CD4-positive, alpha-beta T cell treated with Interleukin-21 for 1 hour (primary cell): Measurements from ENCODE around the gene OSBPL8.

ENCODE experiments used
- DNase-seq: peaks from one replicate; pipeline ENCODE4 v3.0.0-alpha.2; 2020

OSBPL8 gene

DNA sequence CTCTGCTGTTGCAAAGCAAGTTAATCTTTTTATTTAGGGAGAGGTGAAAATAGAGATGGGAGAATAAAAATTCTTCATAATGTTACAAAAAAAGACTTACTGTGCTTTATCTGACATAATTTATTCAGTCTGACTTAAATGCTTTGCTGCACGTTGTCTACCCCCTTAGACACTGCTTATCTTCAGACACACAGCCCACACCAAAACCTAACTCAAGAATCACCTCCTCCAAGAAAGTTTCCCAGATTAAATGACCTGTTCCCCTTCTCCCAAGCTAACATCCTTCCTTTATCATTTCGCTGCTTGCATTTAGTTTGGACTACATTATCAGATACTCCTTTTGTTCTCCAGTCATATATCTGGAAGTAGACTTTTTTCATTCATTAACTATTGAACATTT lies 3.8 kb downstream of the OSBPL8 start:
- no peak for DNase-seq

DNA sequence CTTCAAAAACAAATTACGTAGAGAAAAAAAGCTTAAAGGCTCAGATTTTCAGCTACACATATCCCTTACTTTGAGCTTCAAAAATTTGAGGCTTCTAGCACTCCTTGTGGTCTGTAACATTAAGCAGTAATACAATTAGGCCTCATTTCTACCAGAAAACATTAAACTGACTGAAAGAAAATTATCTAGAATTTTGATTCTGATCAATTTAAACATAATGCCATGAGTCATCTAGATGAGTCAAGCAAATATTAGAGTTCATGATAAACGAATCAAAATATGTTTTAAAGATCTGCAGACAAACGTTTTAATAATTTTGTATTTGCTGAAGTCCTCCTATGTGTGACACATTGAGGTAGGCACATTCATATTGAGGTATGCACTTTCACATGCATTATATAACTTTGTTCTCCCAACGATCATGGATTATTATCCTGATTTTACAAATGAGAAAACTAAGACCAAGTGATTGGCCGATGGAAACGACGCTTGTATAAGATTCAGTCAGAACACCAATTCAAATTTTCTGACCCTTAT lies 4.3 kb downstream of the OSBPL8 start:
- DNase-seq: no peak

DNA sequence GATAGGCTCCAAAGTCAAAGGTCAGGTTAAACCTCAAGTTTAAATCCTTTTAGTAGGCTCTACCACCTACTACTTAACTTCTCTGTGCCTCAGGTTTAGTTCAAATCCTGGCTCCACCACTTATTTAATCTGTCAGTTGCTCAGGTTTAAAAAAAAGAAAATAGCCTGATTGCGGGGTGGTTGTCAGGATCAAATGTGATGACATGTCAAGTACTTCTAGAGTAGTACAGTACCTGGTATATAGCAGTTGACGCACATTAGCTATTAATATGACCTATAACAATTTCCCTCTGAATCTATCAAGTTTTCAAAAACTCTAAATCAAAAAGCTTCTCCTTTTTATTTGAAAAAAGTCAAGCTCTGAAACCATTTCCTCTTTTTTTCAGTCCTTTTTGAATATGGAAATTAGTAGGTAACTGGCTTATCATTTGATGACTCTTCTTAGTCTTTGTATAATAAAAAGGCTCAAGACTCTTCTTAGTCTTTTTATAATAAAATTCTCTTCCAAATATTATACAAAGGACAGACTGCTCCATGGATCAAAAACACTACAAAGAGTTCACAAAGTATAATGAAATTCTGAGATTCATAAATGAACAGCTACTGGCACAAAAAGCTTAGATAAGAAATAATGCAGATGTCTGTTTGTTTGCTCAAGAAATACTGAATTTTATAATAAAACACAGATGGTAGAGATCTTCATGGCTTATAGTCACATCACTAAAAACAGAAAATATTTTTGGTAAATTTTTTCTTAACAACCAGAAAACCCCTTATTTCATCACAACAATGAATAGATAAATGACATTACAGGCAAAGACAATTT lies 5.0 kb downstream of the OSBPL8 start:
- DNase-seq: no peak

DNA sequence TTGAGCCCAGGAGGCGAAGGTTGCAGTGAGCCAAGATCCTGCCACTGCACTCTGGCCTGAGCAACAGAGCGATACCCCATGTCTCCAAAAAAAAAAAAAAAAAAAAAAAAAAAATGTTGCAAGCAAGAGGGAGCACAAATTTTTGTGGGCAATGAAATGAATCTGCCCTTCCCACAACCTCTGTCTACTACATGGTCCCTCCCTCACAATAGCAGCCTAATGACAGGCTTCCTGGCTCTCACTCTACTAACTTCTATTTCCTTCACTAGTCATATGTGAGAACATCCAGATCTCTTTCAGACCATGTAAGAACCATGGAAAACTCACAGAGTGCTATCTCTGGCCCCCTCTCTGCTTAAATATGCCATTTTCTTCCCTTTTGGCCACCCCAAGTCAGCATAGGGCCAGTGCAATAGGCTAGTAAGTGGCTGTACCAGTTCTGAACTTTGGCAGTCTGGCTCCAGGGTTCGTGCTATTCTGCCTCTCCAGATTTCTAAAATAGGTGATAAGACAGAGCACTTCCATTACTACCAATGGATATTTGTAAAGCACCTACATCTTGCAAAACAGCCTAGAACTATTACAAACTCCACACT lies 7.1 kb downstream of the OSBPL8 start:
- no peak for DNase-seq

DNA sequence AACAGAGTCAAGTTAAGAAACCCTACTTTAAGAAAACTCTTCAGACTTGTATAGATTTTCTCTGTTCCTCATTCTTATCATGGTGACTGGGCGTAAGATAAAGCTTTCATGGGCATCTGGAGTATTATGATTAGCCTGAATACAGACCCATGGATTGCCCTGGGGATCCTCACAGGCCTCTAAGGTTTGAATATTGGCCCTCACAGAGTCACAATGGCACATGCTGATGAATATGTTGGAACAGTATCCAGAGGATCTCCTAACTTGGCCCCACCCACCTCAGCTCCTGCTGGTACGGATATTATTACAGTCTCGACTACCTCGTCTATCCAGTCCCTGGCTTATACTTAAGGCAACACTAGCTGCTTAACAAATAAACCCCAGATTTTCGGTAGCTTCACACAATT lies 8.1 kb downstream of the OSBPL8 start:
- DNase-seq: no peak

DNA sequence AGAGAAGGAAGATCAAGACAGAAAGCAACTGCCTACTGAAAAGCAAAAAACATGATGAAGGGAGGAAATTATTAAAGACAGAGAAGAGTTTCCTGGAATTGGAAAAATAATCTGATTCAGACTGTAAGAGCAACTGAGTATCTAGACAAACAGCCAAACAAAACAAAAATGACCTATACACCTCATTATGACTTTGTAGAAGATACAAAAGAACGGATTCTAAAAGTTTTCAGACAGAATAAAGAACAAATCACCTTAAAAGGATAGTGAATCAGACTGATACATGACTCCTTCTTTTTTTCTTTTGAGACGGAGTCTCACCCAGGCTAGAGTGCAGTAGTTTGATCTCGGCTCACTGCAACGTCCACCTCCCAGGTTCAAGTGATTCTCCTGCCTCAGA lies 10.4 kb downstream of the OSBPL8 start:
- no peak for DNase-seq

DNA sequence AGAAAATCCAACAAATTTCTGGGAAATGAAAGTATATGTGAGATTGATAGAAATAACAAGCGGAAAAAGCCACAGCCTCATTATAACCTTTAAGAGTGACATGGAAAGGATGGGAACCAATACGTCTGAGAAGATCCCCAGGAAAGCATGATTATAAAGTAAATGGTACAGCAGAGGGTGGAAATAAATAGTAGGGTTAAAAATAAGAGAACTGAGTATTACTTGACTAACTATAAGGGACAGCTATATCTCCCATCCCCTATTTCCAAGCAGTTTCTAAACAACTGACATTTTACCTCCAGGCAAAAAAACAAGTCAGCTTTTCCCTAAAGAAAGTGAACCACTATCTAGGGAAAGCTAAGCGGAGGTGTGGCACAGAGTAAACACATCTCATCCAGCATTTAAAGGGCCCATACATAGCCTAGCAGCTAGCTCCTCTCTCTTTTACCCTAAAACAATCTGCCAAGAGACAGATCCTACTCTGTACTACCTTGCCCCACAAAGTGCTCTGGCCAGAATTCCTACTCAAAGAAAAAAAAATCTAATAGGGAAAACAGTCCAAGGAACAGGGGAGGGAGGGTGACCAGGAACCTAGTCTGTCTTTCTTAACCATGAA lies 11.2 kb downstream of the OSBPL8 start:
- no peak for DNase-seq

DNA sequence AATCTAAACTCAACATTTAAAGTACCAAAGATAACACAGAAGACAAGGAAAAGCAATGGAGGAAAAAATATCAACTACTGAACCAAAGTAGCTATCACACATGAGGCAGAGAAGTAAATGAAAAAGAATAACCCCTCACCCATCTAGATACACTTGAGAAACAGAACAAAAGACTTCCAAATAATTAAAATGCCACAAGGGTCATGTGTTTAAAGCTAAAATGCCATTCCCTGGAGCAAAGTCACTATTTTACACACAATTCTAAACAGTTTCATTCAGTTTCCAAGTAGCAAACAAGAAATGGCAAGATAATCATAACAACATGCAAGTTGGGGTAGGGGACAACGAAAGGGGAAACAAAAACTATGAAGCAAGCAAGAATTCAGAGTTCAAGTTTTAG lies 12.0 kb downstream of the OSBPL8 start:
- DNase-seq: no peak

DNA sequence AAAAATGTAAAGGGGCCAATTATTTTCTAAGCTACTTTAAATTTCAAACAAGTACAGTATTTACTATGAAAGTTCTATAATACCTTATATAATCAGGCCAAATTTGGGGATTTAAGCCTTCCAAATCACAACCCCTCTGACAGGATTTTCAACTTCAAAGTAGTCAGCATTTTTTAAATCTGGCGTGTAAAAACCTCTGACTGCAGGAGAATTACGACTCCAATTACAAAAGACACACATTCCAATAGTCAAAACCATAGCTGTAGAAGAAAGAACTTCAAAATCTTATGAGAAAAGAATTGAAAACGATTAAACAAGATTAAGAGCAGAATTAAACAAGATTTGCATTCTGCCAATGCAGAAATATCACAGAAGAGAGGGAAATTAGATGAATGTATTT lies 12.7 kb downstream of the OSBPL8 start:
- DNase-seq: no peak

DNA sequence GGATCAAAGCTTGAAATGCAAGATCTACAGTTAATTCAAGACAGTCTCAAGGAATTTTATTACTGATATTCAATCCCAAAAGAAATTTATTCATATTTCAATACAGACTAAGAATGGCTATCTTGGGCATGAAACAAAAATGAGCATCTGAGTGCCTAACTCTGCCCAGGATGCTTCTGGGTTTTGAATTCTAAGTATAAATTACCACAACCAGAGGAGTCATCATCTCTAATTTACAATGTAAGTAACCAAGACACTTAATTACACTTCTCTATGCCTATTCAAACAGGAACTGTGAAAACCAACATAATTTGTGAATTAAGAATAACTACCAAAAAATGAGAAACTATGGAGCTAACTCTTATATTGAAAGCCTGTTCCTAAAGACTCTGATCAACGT lies 14.1 kb downstream of the OSBPL8 start:
- no peak for DNase-seq

DNA sequence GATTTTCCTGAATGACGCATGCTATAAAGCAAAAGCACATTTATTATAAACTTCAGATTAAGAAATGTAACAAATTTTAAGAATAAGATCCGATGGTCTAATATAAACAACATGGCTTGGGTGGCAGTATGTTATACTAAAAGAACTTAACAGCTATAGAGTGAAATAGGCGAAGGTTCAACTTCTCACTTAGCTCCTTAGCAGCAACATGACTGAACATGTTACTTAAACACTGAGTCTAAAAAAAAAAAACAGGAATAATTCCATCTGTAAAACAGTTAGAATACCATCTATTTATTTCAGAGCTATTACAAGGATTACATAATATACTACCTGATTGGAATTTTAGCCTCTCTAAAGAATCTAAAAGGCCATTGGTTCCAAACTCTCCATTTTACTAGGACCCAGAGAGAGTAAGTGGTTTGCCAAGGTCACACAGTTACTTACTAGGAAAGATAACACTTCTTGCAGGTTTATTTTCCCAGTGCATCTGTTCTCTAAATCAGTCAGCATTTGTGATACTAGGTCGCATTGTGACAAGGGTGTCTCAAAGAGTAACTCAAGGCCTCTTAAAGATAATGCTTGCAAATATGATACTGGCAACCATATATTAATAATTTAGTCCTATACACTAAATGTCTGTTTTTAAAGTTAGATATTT lies 14.8 kb downstream of the OSBPL8 start:
- DNase-seq: no peak

DNA sequence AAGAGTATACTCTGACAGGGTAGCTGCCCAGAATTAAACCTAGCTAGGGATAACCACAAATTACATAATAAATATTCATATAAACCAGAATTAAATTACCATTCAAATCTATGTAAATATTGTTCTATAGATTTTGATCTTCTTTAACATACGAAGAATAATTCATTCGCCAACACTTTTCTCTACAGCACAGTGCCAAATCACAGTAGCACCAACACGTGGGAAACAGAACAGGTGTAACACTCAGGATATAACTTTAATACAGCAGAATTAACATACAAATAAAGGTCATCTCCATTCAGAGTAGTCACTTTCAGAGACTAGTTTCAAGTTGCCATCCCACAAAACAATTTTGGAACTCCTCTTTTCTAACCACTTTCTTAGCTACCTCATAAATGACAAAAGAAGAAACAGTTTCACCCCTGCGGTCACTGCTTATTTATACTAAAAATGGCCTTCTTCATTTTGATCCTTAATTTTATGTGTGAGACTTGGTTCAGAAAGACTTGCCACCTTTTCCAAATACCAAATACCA lies 15.7 kb downstream of the OSBPL8 start:
- DNase-seq: no peak

DNA sequence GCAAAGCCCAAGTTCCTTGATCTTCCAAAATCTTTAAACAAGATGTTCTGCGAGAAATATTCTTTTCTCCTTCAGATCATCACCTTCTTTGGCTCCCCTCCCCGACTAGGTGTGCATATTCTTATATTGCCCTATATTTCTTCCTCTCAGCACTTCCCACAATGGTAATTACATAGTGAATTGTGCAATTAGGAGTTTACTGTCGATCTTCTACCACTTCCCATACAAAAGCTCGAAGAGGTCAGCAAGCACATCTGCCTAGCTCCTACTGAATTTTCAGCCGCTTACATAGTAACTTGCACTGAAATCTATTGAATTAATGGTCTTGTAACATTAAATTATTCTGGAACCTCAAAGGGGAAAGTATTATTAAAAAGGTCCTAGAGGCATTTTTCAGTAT lies 16.7 kb downstream of the OSBPL8 start:
- DNase-seq: no peak

DNA sequence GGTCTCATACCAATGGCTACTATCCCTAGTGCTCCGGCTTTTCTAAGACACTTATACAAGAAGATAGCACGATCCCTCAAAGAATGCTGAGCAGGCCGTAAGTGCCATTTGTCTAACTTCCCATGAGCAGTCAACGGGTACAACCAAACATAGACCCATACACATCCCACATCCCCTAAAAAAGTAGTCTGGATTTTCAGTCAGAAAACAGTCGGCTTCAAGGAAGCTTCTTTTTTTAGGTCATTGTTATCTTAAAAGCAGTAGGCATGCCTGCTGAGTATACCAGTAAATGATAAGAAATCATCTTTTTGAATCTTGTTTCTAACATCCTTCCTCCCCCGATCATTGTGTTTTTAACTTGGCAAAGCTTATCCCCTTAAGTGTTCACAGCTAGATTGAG lies 19.8 kb downstream of the OSBPL8 start:
- no peak for DNase-seq

DNA sequence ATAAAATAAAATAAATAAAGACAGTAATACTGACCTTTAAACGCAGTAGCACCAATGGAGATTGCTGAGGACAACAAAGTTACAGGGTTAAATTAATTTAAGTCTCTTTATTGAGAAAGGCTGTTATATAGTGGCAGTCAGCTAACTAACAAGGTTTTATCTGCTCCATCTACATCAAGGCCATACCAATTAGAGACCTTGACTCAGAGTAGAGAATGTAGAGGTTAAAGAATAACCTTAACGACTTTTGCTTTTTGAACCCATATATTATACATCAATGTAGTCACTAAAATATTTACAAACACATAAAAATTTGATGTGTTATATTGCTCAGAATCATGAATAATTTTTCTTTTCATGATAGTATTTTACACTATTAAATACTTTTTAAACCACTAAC lies 21.6 kb downstream of the OSBPL8 start:
- no peak for DNase-seq

DNA sequence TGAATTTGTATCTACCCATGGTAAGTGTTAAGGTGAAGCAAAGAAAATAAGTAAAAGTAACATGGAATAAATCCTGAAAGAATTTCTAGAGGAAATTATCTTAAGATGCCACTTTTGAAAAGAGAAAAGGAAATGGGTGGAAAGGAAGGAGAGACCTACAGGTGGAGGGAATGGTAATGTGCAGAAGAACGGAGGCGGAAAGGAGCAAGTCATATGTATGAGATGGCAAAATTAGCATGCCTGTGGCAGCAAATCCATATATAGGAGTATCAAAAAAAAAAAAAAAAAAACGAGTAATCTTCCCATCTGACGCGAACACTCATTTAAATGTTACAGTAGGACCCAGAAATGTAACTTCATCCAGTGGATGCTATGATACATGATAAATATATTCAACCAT lies 23.0 kb downstream of the OSBPL8 start:
- no peak for DNase-seq

DNA sequence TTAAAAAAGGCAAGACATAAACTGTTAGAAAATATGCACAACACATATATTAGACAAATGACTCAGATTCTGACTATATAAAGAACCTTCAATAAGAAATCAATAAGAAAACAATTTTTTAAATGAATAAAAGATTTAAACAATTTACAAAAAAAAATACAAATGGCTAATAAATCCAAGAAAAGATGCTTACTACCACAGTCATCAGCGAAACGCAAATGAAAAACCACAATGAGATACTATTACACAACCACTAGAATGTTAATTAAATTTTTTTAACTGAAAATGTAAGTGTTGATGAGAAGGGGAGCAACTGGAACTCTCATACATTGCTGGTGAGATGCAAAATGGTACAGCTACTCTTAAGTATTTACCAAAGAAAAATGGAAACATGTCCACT lies 24.4 kb downstream of the OSBPL8 start:
- no peak for DNase-seq

DNA sequence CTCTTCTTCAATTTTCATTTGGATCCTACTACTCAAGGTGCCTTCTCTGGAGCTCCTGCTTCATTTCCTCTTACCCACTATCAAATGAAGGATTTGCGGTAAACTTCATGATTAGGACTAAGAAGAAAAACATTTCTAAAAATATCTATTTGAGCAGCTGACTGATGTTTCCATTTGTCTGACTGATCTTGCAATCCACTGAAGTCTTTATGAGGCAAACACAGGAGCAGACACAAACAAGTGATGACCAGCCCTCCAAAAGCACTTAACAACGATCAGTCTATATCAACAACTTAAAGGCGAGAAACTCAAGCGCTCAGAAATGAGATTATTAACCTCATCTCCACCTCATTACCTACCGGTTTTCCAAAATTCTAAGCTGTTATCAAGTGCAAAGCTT lies 26.2 kb downstream of the OSBPL8 start:
- DNase-seq: no peak

DNA sequence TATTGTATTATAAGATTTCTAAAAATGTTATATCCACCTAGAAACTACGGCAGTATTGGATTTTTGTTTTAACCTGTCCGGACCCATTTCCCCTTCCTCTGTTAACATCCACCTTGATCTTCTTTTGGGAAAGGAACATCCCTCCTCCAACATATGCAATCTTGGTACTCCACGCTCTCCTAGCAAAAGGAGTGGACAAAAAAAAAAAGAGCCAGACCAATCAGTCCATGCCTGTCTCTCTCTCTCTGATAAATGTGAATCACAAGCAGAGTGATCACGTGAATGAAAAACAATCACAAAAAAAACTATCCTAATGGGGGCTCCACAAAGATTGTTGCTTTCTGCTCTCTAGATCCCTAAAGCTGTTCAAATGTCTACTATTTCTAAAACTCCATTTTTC lies 27.1 kb downstream of the OSBPL8 start:
- no peak for DNase-seq

DNA sequence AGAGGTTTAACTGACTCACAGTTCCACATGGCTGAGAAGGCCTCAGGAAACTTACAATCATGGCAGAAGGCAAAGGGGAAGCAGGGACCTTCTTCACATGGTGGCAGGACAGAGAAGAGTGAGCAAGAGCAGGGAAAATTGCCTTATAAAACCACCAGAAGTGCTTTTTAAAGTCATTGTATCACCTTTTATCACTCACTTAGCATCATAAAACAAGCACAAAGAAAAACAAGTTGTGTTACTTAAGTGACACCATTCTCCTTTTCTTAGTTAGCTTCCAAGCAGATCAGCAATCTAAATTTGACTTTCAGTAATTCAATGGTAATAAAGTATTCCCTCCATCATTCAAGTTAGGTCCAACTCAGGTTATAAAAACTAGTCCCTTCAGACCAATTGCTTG lies 28.5 kb downstream of the OSBPL8 start:
- no peak for DNase-seq

DNA sequence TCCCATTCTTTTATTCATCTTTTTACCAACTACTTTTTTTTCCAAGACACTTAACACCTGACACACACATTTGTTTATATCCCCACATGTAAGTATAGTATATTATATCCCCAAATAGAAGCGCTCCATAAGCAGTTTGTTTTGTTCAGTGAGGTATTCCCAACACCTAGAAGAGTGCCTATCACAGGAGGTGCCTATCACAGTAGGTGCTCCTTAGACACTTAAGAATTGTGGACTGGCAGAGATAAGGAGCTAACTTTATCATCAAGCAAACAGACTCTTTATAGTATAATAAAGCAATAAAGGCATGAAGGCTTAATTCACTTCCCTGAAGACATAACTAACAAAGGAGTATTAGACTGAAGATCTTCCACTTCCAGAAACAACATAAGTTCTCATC lies 29.1 kb downstream of the OSBPL8 start:
- no peak for DNase-seq

DNA sequence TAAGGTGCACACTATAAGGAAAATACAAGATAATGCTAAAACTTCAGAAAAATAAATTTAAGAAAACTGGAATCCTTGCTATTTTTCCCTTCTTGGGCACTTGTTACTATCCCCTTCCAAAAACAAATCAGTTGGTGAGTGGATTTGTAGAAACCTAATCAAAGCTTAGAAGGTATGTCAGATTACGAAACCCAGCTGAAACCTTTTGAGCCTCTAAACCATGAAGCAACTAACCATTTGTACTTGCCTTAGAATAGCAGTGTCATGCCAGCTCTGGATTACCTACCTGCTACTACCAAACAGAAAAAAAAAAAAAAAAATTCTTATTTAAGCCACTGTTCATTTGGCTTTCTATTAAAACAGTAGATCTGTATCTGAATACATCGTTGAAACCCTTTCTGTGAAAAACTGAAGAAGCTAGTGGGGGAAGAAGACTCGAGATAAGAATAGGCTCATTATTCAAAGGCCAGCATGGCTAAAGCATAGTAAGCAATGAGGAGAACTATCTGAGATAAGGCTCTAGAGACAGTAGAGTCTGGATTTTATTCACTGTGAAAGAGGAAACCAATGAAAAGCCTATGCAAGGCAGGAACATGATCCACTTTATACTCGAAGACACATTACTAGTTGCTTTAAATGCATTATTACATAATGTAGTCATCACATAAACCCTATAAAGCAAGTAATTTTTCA lies 30.2 kb downstream of the OSBPL8 start:
- DNase-seq: no peak

DNA sequence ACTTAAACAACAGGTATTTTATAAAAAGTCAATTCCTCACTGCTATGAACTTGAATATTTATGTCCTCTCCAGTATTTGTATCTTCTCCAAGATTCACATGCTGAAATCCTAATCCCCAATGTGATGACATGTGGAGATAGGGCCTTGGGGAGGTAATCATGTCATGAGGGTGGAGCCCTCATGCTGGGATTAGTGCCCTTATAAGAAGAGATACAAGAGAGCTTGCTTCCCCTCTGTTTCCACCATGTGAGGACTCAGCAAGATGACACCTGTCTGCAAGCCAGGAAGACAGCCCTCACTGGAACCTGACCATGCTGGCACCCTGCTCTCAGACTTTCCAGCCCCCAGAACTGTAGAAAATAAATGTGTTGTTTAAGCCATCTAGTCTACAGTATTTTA lies 36.2 kb downstream of the OSBPL8 start:
- DNase-seq: no peak
